Measurements from ENCODE around the gene ARHGDIA.
A peak's percentile ranks its signal among the peaks of the same experiment; 100 is the strongest.

Gene ARHGDIA

GRCh38 chr17:81863833-81864768, 7.0 kb downstream of the ARHGDIA start:
- DNase-seq (ENCODE audit: low read depth): peak; percentile 35

GRCh38 chr17:81863123-81863675, 7.9 kb downstream of the ARHGDIA start:
- no peak for DNase-seq (ENCODE audit: low read depth)

DNA sequence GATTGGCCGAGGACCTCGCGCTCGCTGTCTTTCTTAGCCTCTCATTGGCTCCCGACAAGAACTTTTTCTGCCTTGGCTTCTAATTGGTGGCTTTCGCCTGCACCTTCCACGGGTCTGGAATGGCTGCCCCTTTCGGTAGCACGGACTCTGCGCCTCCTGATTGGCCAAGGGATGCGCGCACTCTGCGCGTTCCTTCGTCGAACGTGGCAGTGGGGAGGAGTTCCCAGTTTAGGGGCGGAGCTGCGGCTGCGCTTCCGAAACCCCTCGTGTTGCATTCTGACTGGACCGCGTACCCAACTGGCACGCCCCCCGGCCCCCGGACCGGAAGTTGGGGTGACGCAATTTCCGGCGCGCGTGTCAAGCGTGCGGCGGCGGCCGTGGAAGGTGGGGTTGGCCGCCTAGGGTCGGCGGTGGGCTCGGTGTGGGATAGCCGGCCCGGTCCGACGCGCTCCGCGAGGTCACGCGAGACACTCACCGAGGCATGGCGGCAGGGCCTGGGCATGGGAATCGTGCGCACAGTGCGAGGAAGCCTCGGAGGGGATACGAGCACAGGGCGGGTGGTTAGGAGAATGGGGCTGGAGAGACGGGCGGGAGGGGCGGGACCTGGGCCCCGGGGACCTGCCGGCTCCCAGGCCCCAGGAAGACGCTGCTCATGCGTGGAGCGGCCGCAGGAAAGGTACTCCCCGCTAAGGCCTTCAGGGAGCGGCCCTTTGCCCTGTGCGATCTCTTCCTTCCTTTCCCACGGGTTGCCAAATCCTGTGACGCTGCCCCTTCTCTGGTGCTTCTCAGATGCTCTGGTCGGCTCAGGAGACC, 10.2 kb downstream of the ARHGDIA start:
- DNase-seq (ENCODE audit: low read depth): peak; percentile 100

DNA sequence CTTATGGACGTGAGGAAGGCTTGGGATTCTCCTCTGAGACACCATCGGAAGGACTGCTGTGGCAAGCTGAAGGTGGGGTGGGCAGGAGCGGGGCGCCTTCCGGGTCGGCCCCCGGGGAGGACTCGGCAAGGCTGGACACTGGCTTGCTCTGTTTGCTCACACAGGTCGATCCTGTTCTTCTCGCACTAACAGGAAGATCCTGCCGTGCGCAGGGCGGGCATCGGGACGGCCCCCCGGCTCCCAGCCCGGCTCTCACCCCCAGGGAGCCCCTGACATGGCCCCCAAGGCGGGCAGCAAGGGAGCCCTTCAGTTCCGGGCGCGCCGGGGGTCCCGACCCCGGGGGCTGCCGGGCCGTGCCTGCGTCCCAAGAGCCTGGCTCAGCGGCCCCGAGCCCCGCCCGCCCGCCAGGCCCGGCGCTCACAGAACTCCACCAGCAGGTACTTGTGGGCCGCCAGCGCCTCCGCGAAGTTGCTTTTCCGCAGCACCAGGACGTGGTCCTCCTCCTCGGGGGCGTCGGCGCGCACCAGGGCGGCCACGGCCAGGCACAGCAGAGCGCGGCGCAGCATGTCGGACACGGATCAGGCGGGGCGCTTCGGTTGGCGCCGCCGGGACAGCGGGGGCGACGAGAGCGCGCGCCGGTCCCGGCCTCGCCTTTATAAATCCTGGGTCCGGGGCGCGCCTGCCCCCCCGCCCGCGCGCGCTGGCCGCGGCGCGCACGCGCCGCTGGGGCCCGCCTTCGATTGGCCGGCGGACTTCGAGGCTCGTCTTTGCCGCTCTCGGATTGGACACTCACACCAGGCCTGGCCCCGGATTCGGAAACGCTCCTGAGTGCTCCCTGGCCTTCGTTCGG, 11.0 kb downstream of the ARHGDIA start, which contains the start of gene P4HB:
Gene P4HB (minus strand): TSS at position 630 of the 850 bp plus-strand sequence. CDS start 64 bp downstream, at position 566.
- DNase-seq (ENCODE audit: low read depth): peak; percentile 45

DNA sequence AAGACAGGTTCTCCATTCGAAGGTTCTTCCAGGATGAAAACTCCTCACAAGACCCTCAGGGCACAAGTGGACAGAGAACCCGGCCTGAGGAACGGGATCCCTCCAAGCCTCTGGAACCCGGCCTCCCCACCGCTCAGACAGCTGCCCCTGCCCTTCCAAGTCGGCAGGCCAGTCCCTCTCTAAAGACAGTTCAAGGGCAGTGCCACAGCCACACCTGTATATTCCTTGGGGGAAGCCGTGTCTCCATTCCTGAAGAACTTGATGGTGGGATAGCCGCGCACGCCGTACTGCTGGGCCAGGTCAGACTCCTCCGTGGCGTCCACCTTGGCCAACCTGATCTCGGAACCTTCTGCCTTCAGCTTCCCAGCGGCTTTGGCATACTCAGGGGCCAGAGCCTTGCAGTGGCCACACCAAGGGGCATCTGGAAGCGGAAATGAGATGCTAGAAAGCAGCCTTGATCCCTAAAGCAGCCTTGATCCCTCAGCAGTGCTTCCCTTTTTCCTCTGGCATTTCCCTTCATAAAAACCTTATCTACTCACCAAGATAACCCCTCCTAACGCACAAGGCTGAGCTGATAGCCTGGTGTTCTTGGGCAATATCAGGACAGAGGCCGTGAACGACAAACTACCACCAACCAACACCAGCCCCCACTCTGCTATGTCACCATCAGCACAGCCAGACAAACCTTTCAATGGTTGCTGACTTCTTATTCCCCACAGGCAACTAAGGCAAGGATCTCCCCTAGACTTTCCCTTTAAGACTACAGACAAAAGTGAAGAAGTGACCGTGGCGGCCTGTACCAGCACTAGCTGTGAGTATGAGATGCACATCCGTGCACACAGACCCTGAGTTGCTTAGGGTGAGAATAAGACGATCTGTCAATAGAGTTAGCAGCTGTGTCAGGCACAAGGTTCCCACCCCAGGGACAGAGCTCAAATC, 11.9 kb downstream of the ARHGDIA start:
- DNase-seq (ENCODE audit: low read depth): peak; percentile 44

GRCh38 chr17:81858170-81858966, 12.8 kb downstream of the ARHGDIA start:
- DNase-seq (ENCODE audit: low read depth): no peak

DNA sequence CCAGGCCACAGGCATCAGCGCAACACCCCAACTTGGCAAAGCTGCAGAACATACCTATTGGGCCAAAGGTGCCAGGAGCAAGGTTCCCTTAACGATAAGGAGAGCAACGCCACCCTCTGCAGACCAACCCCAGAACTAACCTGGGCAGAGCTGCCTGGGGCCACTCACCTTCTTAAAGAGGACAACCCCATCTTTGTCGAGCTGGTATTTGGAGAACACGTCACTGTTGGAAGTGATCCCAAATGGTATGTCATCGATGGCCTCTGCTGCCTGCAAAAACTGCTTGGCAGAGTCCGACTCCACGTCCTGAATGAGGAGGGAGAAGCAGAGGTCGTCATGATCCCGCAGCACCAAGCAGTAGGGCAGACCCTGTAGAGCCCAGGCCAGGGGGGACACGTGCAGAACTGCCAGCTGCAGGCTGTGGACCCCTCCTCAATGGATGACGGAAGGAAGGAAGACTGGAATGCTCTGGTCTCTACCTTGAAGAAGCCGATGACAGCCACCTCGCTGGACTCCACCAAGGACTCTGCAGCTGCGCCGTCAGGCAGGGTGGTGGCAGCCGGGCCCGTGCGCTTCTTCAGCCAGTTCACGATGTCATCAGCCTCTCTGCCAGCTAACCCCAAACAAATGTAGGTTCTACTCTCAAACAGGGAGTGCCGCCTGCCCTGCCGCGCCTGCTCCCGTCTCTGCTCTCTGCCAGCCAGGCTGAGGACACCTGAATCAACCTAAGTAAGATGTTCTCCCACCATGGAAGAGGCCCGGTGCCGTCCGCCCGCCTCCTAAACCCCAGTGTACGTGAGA, 16.0 kb downstream of the ARHGDIA start:
- DNase-seq (ENCODE audit: low read depth): no peak

DNA sequence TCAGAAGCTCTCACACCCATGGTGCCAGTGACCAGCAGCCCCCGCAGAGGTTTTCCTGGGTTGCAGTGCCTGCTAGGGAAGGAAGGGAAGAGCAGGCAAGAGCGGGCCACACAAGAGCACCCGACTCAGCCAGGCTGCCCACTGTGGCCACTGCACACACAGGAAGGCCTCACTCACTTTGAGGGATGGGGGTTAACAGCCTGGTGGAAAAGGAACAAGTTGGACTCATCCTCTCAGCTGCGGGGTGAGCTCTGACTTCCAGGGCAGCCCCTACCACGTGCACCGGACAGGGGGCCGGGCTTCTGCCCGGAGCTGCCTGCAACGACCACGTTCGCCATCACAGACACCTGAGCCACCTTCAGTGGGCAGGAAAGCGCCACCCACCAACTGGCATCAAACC, 18.9 kb downstream of the ARHGDIA start:
- no peak for DNase-seq (ENCODE audit: low read depth)

- no peak for DNase-seq (ENCODE audit: low read depth)
These were observed 19.7 kb downstream of the ARHGDIA start for GRCh38 chr17:81851423-81851822.

DNA sequence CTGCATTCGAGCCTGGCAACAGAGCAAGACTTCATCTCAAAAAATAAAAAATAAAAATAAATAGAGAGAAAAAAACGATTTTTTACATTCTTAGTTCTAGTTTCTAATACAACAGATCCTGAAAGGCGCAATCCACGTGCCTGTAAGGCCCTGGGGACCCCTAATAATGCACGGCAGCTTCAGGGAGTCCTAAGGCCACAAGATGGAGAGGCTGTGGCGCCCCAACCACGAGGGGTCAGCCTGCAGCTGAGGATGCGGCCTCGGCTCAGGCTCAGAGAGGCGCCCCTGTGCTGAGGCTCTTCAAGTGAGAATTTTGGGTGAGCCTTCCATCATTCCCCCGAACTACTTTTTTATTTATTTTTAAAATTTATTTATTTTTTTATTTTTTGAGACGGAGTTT, 21.7 kb downstream of the ARHGDIA start:
- no peak for DNase-seq (ENCODE audit: low read depth)

DNA sequence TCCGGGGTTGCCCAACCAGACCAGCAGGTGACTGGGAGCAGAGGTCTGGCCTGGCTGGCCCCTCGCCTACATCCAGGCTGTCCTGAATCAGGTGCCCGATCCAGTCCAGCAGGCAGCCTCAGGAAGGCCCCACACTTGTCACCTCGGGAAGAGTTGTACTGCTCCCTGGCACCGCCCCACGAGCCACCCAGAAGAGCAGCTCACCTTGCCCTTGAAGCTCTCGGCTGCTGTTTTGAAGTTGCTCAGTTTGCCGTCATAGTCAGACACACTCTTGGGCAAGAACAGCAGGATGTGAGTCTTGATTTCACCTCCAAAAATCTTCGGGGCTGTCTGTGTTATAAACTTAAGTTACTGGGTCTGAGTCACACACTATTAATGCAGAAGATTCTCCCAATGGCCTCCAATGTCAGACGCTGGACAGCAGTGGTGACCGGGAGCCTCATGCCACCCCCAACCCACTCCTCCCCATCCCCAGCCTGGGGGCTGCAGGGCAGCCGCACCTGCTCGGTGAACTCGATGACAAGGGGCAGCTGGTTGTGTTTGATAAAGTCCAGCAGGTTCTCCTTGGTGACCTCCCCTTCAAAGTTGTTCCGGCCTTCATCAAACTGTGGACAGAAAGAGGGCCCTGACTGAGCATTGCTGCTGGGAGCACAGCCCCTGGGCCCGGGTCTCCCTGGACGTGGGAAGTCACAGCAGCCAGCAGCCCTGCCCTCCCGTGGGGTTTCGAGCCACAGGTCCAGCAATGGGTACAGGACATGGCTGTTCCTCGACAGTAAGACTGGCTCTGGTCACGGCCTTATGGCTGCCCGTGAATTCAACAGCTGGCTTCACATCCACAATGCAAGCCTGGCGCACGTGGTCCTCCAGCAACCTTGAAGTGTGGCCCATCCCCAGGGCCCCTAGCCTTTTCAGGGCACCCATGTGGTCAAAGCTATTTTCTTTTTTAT, 24.1 kb downstream of the ARHGDIA start:
- peak; percentile 31 for DNase-seq (ENCODE audit: low read depth)

- no peak for DNase-seq (ENCODE audit: low read depth)
These were observed 25.0 kb downstream of the ARHGDIA start for GRCh38 chr17:81845881-81846742.

DNA sequence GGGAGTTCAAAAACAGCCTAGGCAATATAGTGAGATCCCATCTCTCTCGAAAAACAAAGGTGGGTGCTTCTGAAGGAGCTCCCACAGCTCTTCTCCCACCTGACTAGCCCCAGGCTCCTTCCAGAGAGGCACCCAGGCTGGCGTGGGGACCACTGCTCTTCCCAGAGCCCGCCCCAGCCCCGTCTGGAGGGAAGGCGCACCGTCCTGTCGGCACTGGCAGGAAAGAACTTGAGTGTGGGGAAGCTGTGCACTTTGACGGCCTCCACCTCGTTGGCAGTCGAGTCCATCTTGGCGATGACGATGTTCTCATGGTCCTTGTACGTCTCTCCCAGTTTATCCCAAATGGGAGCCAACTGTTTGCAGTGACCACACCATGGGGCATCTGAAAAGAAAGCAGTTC, 25.8 kb downstream of the ARHGDIA start:
- no peak for DNase-seq (ENCODE audit: low read depth)

DNA sequence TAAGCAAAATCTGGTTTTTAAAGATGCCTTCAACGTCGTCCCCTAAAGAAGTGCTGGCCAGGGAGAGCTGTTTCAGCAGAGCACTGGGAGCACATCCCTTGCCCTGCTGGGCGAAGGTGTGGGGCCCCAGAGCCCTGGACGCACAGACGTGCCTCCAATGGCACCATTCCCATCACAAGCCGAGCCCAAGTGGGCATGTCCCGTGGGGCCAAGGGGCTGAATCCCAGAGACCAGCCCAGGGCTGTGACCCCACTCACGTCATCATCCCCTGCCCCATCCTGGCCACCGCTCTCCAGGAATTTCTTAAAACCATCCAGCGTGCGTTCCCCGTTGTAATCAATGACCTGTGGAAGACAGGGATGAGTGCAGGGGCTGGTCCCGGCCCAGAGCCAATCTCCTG, 26.2 kb downstream of the ARHGDIA start:
- no peak for DNase-seq (ENCODE audit: low read depth)

GRCh38 chr17:81844327-81844851, 26.7 kb downstream of the ARHGDIA start:
- DNase-seq (ENCODE audit: low read depth): no peak

- no peak for DNase-seq (ENCODE audit: low read depth)
These were observed 27.3 kb downstream of the ARHGDIA start for GRCh38 chr17:81843713-81844326.

Measured in ELR (cell line).